Chondrocyte (in vitro differentiated cells): ENCODE results near the gene TTC39C. TPM values are rescaled to one million over a fixed set of nuclear protein-coding genes. Genes with fewer than 3 reads are reported as not detected.

Source experiments
- DNase-seq: peaks from one replicate; pipeline ENCODE4 v3.0.0; 2021; ENCODE audit warnings: mixed read lengths, low spot score
- H3K27ac Mint-ChIP-seq: one replicate; pipeline ENCODE4 v1.8.0; 2021; ENCODE audit warnings: mild to moderate bottlenecking, moderate library complexity, mixed read lengths; ENCODE audit not compliant: unreplicated experiment
- H3K27me3 Mint-ChIP-seq: 2 replicates; pipeline ENCODE4 v1.8.0; 2021; ENCODE audit warnings: low read depth, mixed read lengths
- H3K36me3 Mint-ChIP-seq: 2 replicates; pipeline ENCODE4 v1.8.0; 2021; ENCODE audit warnings: low read depth, mixed read lengths
- H3K4me1 Mint-ChIP-seq: 2 replicates; pipeline ENCODE4 v1.8.0; 2021; ENCODE audit warnings: low read depth, mild to moderate bottlenecking, mixed read lengths
- H3K4me3 Mint-ChIP-seq: one replicate; pipeline ENCODE4 v1.8.0; 2021; ENCODE audit warnings: mild to moderate bottlenecking, moderate library complexity, mixed read lengths; ENCODE audit not compliant: unreplicated experiment
- H3K9me3 Mint-ChIP-seq: 2 replicates; pipeline ENCODE4 v1.8.0; 2021; ENCODE audit warnings: low read depth, mixed read lengths
- CTCF ChIP-seq: fragments of 200-600 bp; sonication (generic); IDR thresholded peaks from 2 replicates; pipeline ENCODE4 v1.5.0; 2021; ENCODE audit warnings: antibody characterized with exemption, mild to moderate bottlenecking, moderate library complexity
- total RNA-seq: library from RNA; stranded (reverse); gene quantifications from 3 replicates; pipeline ENCODE4 v1.2.1, GENCODE V29; 2021

TTC39C gene
- total RNA-seq, 1 donor from 2014 or later, result 11.2 TPM

GRCh38 chr18:24094561-24094960 lies 80.0 kb downstream of the TTC39C start:
- Mint-ChIP-seq H3K27ac (no peak overlapping the region), H3K9me3 (peaks cover 8% of the 10 kb centered on the region), H3K4me1 (no peaks in the 10 kb centered on the region), H3K27me3 (no peaks in the 10 kb centered on the region), H3K4me3 (no peak overlapping the region), H3K36me3 (peaks cover 6% of the 10 kb centered on the region)
- no peak for TF ChIP-seq CTCF
- DNase-seq, result no peak

- no peak for DNase-seq
- no peak for TF ChIP-seq CTCF
- Mint-ChIP-seq H3K4me1 (no peaks in the 10 kb centered on the region), H3K4me3 (no peak overlapping the region), H3K36me3 (peaks cover 10% of the 10 kb centered on the region), H3K27me3 (no peaks in the 10 kb centered on the region), H3K27ac (no peak overlapping the region), H3K9me3 (peaks cover 8% of the 10 kb centered on the region)
Measured at GRCh38 chr18:24095976-24096375, 81.4 kb downstream of the TTC39C start.

GRCh38 chr18:24103320-24104021 lies 88.9 kb downstream of the TTC39C start:
- Mint-ChIP-seq H3K27me3 (no peaks in the 10 kb centered on the region), H3K27ac (no peak overlapping the region), H3K36me3 (peaks cover 8% of the 10 kb centered on the region), H3K4me1 (peaks cover 2% of the 10 kb centered on the region), H3K9me3 (no peaks in the 10 kb centered on the region), H3K4me3 (no peak overlapping the region)
- no peak for TF ChIP-seq CTCF
- no peak for DNase-seq

GRCh38 chr18:24104486-24104885 lies 89.9 kb downstream of the TTC39C start:
- DNase-seq, result no peak
- H3K36me3 Mint-ChIP-seq, result peaks cover 8% of the 10 kb centered on the region
- no peak overlapping the region for H3K4me3 Mint-ChIP-seq
- peaks cover 2% of the 10 kb centered on the region for H3K4me1 Mint-ChIP-seq
- H3K27me3 Mint-ChIP-seq, result no peaks in the 10 kb centered on the region
- TF ChIP-seq CTCF, result no peak
- no peaks in the 10 kb centered on the region for H3K9me3 Mint-ChIP-seq
- H3K27ac Mint-ChIP-seq, result no peak overlapping the region

GRCh38 chr18:24108641-24109040 lies 94.1 kb downstream of the TTC39C start:
- H3K4me3 Mint-ChIP-seq, result no peak overlapping the region
- TF ChIP-seq CTCF, result no peak
- H3K4me1 Mint-ChIP-seq, result peaks cover 1% of the 10 kb centered on the region
- no peaks in the 10 kb centered on the region for H3K9me3 Mint-ChIP-seq
- H3K36me3 Mint-ChIP-seq, result peaks cover 11% of the 10 kb centered on the region
- no peak for DNase-seq
- H3K27me3 Mint-ChIP-seq, result no peaks in the 10 kb centered on the region
- no peak overlapping the region for H3K27ac Mint-ChIP-seq
